ENCODE measurements around the gene MRPL48.

- TF ChIP-seq CTCF (IDR thresholded peaks at IDR 0.05) (no peak), POLR2A (IDR thresholded peaks at IDR 0.05) (no peak)
Measured at GRCh38 chr11:73783483-73784020, 4.1 kb upstream of the MRPL48 start.
